Measurements from ENCODE around the gene STK35. TPM values are rescaled to one million over a fixed set of nuclear protein-coding genes. Genes with fewer than 3 reads are reported as not detected.

STK35 gene
- total and polyA plus RNA-seq, 2 experiments from 2014 or later: 14.2 to 22.9 TPM

- TF ChIP-seq CTCF (IDR thresholded peaks at IDR 0.05; ENCODE audit: poor library complexity) (no peak), EZH2phosphoT487 (IDR thresholded peaks at IDR 0.05; ENCODE audit: low read depth, severe bottlenecking, unreplicated experiment) (no peak), EZH2 (IDR thresholded peaks at IDR 0.05; ENCODE audit: borderline replicate concordance) (no peak)
- Histone ChIP-seq H3K4me3 (no peak overlapping the region), H3K27ac (no peak overlapping the region), H3K36me3 (replicated peaks; ENCODE audit: insufficient read depth, low read depth) (no peaks in the 10 kb centered on the region), H3K4me1 (ENCODE audit: insufficient read depth) (peaks cover 5% of the 10 kb centered on the region), H3K27me3 (peaks cover 4% of the 10 kb centered on the region), H3K4me2 (no peak overlapping the region), H2AFZ (no peak overlapping the region), H3K79me2 (no peaks in the 10 kb centered on the region), H3K9me3 (ENCODE audit: low read depth) (no peaks in the 10 kb centered on the region), H4K20me1 (ENCODE audit: insufficient read depth, poor library complexity, severe bottlenecking) (no peaks in the 10 kb centered on the region), H3K9me2 (replicated peaks; ENCODE audit: insufficient read depth) (no peaks in the 10 kb centered on the region)
- DNase-seq (ENCODE audit: low spot score): no peak
- 91% methylated on average over 2 of the region's 2 CpGs for WGBS (ENCODE audit: low lambda C conversion rate, missing lambda C conversion rate)
Measured at GRCh38 chr20:2066461-2067122, 35.0 kb upstream of the STK35 start.

GRCh38 chr20:2080532-2081224 lies 20.9 kb upstream of the STK35 start:
- WGBS (ENCODE audit: low lambda C conversion rate, missing lambda C conversion rate): 63% methylated on average over 4 of the region's 4 CpGs

GRCh38 chr20:2084703-2085102 lies 16.9 kb upstream of the STK35 start:
- Histone ChIP-seq H3K27ac (no peak overlapping the region), H3K27me3 (peaks cover 23% of the 10 kb centered on the region), H4K20me1 (ENCODE audit: insufficient read depth, poor library complexity, severe bottlenecking) (no peaks in the 10 kb centered on the region), H3K4me3 (no peak overlapping the region), H3K9me2 (replicated peaks; ENCODE audit: insufficient read depth) (no peaks in the 10 kb centered on the region), H3K4me2 (no peak overlapping the region), H3K4me1 (ENCODE audit: insufficient read depth) (no peaks in the 10 kb centered on the region), H2AFZ (no peak overlapping the region), H3K36me3 (replicated peaks; ENCODE audit: insufficient read depth, low read depth) (no peaks in the 10 kb centered on the region), H3K79me2 (no peaks in the 10 kb centered on the region), H3K9me3 (ENCODE audit: low read depth) (no peaks in the 10 kb centered on the region)
- TF ChIP-seq EZH2 (IDR thresholded peaks at IDR 0.05; ENCODE audit: borderline replicate concordance) (no peak), CTCF (IDR thresholded peaks at IDR 0.05; ENCODE audit: poor library complexity) (no peak), EZH2phosphoT487 (IDR thresholded peaks at IDR 0.05; ENCODE audit: low read depth, severe bottlenecking, unreplicated experiment) (no peak)
- no peak for DNase-seq (ENCODE audit: low spot score)
- WGBS (ENCODE audit: low lambda C conversion rate, missing lambda C conversion rate): 88% methylated on average over 5 of the region's 5 CpGs

More at GRCh38 chr20:2080532-2081224, 20.9 kb upstream of the STK35 start:
- Histone ChIP-seq H3K27me3 (peaks cover 4% of the 10 kb centered on the region), H3K36me3 (replicated peaks; ENCODE audit: insufficient read depth, low read depth) (no peaks in the 10 kb centered on the region), H3K9me2 (replicated peaks; ENCODE audit: insufficient read depth) (no peaks in the 10 kb centered on the region), H3K4me2 (no peak overlapping the region), H3K79me2 (no peaks in the 10 kb centered on the region), H3K4me3 (no peak overlapping the region), H3K9me3 (ENCODE audit: low read depth) (no peaks in the 10 kb centered on the region), H3K27ac (no peak overlapping the region), H4K20me1 (ENCODE audit: insufficient read depth, poor library complexity, severe bottlenecking) (no peaks in the 10 kb centered on the region), H3K4me1 (ENCODE audit: insufficient read depth) (no peaks in the 10 kb centered on the region), H2AFZ (no peak overlapping the region)
- TF ChIP-seq EZH2 (IDR thresholded peaks at IDR 0.05; ENCODE audit: borderline replicate concordance) (no peak), CTCF (IDR thresholded peaks at IDR 0.05; ENCODE audit: poor library complexity) (no peak), EZH2phosphoT487 (IDR thresholded peaks at IDR 0.05; ENCODE audit: low read depth, severe bottlenecking, unreplicated experiment) (no peak)
- DNase-seq (ENCODE audit: low spot score): peak; percentile 23
